Muscle of leg (tissue), 16 donors: ENCODE results near the gene GOLGA6B. TPM values are rescaled to one million over a fixed set of nuclear protein-coding genes. Genes with fewer than 3 reads are reported as not detected.
"Not testable (repeated sequence)": the region's sequence is repeated elsewhere in the genome, so short reads cannot be mapped to it uniquely, and the experiment has no call there.

Experiments
- DNase-seq: peaks from one replicate; pipeline ENCODE4 v3.0.0; 2013
- H3K27ac ChIP-seq: one replicate; pipeline ENCODE4 v1.5.1; 2013; ENCODE audit warnings: mild to moderate bottlenecking, low read length, control low read depth
- H3K27me3 ChIP-seq: one replicate; pipeline ENCODE4 v1.6.1; 2013; ENCODE audit warnings: low read length; ENCODE audit not compliant: control insufficient read depth, insufficient read depth
- H3K36me3 ChIP-seq: one replicate; pipeline ENCODE4 v1.6.1; 2013; ENCODE audit warnings: low read length; ENCODE audit not compliant: control insufficient read depth, insufficient read depth
- H3K4me1 ChIP-seq: one replicate; pipeline ENCODE4 v1.6.1; 2013; ENCODE audit warnings: low read length; ENCODE audit not compliant: control insufficient read depth, insufficient read depth
- H3K4me3 ChIP-seq: one replicate; pipeline ENCODE4 v1.5.1; 2013; ENCODE audit warnings: low read length, control low read depth
- H3K9me3 ChIP-seq: replicated peaks from 2 replicates; pipeline ENCODE4 v1.6.1; 2013; ENCODE audit warnings: low read depth, low read length; ENCODE audit not compliant: control insufficient read depth
- WGBS: methylation state at CpG from one replicate; pipeline ENCODE4 v1.1.5; 2013; ENCODE audit warnings: missing lambda C conversion rate; ENCODE audit not compliant: insufficient coverage; 5-methylcytosine and 5-hydroxymethylcytosine counted together
- long read RNA-seq, 11 donors: transcript quantifications; one replicate each; lab custom pipeline, GENCODE V29; 2026
- polyA plus RNA-seq, 8 donors: library from polyadenylated mRNA; unstranded; fragments of 120-200 nt; gene quantifications; one replicate each; pipeline versions ENCODE4 v1.2.1 to v1.2.3, GENCODE V29; 2013; ENCODE audit warnings: inconsistent platforms in 1 of 8, low replicate concordance in 1 of 8; ENCODE audit not compliant: insufficient read length in 8 of 8, insufficient read depth in 1 of 8
- total RNA-seq: library from RNA; stranded (reverse); fragments of 120-200 nt; gene quantifications from one replicate; pipeline ENCODE4 v1.2.4, GENCODE V29; 2013

Gene GOLGA6B, protein sequence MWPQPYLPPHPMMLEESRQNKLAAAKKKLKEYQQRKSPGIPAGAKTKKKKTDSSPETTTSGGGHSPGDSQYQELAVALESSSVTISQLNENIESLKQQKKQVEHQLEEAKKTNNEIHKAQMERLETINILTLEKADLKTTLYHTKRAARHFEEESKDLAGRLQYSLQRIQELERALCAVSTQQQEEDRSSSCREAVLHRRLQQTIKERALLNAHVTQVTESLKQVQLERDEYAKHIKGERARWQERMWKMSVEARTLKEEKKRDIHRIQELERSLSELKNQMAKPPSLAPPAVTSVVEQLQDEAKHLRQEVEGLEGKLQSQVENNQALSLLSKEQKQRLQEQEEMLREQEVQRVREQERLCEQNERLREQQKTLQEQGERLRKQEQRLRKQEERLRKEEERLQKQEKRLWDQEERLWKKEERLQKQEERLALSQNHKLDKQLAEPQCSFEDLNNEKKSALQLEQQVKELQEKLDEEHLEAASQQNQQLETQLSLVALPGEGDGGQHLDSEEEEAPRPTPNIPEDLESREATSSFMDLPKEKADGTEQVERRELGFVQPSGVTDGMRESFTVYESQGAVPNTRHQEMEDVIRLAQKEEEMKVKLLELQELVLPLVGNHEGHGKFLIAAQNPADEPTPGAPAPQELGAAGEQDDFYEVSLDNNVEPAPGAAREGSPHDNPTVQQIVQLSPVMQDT
- total RNA-seq (not detected), polyA plus RNA-seq (under 1 TPM in 2 of 8 donors, not detected in 6; 0.11 to 0.19 TPM)
- long read RNA-seq, donor 1: 0 reads
- long read RNA-seq, donor 2: 0 reads
- long read RNA-seq, donor 3: 0 reads
- long read RNA-seq, donor 4: 0 reads
- long read RNA-seq, donor 5: 0 reads
- long read RNA-seq, donor 6: 0 reads
- long read RNA-seq, donor 7: 0 reads
- long read RNA-seq, donor 8: 0 reads
- long read RNA-seq, donor 9: 0 reads
- long read RNA-seq, donor 10: 0 reads
- long read RNA-seq, donor 11: 0 reads

DNA sequence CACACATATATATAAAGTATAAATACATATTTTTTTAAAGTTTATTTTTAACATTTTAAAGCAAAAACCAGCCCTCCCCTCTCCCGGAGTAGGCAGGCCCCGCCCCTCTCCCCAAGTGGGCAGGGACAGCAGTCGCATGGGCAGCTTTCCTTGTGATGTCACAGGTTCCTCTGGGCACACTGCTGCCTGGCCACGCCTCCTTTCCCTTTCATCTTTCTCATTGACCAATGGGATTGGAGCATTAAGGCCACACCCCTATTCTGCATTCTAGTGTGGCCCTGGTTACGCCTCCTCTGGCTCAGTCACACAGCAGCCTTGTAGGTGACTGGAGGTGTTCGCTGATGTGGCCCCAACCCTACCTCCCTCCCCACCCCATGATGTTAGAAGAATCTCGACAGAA is at the start of gene GOLGA6B:
Gene GOLGA6B, plus strand, starts transcription at position 301 of the 400 bp plus-strand sequence. Its CDS starts 41 bp downstream, at position 342.
- DNase-seq, H3K27me3 ChIP-seq, H3K27ac ChIP-seq, H3K4me3 ChIP-seq, H3K9me3 ChIP-seq, H3K4me1 ChIP-seq, H3K36me3 ChIP-seq: not testable (repeated sequence)
- WGBS: no CpG with 5 or more reads among the region's 7 CpGs

DNA sequence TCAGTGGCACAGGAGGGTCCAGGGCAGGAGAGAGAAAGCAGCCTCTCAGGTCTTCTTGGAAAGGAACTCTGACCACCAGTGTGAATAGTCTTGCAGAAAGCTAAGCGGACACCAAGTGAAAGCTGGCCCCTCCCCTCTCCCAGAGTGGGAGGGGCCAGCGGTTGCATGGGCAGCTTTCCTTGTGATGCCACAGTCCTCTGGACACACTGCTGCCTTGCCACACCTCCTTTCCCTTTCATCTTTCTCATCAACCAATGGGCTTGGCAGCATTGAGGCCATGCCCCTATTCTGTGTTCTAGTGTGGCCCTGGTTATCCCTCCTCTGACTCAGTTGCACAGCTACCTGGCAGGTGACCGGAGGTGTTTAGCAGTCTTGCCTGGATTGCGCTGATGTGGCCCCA is 49.7 kb upstream of the GOLGA6B start:
- H3K27me3 ChIP-seq: no peaks in the 10 kb centered on the region
- H3K36me3 ChIP-seq: no peaks in the 10 kb centered on the region
- 100% methylated on average over 1 of the region's 4 CpGs for WGBS
- H3K9me3 ChIP-seq: no peaks in the 10 kb centered on the region
- H3K4me3 ChIP-seq: no peak overlapping the region
- no peak overlapping the region for H3K27ac ChIP-seq
- no peak for DNase-seq
- H3K4me1 ChIP-seq: no peaks in the 10 kb centered on the region

DNA sequence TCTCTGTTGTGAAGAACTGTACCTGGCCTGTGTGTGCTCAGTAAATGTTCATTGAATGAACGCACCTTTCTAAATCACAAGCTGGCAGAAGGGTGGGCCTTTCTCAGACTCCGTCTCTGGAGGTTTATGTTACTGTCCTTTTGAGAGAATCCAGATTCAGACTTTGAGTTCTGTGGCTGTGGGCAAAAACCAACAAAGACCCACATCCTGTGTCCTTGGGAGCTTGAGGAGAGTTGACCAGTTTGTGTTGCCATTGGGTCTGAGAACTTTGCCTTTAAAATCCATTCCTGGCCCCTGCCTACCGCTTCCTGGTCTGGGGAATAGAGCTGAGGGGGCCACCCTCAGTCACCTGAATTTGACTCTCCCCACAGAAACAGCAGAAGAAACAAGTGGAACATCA is 46.4 kb upstream of the GOLGA6B start:
- not testable (repeated sequence) for DNase-seq, H3K4me3 ChIP-seq, H3K27ac ChIP-seq, H3K36me3 ChIP-seq, H3K27me3 ChIP-seq, H3K9me3 ChIP-seq, H3K4me1 ChIP-seq
- 79% methylated on average over 2 of the region's 3 CpGs for WGBS

DNA sequence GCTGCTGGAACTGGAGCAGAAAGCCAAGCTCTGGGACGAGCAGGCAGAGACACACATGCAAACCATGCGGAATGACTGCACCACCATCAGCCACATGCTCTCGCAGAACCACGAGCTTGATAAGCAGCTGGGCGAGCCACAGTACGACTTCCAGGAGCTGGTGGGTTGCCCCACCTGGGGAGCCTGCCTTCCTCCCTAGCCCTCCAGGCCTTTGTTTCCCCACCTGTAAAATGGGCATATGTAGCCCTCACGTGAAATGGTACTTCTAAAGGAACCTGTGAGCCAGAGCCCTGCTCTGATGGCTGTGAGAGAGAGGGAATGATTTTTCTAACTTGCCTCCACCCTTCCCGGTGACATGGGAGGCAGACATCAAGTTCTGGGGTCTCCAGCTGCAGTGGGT is 44.6 kb upstream of the GOLGA6B start:
- Histone ChIP-seq H3K27ac (no peak overlapping the region), H3K27me3 (no peaks in the 10 kb centered on the region), H3K4me1 (no peaks in the 10 kb centered on the region), H3K4me3 (no peak overlapping the region), H3K36me3 (no peaks in the 10 kb centered on the region), H3K9me3 (no peaks in the 10 kb centered on the region)
- 72% methylated on average over 7 of the region's 8 CpGs for WGBS
- DNase-seq: no peak

DNA sequence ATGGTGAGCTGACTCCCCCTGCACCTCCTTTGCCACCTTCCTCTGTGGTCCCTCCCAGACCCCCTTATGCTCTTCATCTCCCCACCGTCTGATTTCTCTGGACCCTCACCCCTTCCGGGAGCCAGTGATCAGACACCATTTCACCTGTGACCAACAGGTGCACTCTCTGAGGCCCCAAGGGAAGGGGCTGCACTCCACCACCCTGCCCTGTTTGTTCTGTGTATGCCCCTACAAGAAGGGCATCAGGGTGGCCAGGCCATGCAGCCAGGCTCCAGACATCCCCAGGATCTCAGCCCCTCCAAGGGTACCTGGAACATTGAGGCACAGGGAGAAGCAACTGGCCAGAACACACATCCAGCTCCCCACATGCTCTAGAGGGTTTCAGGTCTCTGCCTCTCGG is 42.2 kb upstream of the GOLGA6B start:
- H3K36me3 ChIP-seq, H3K27me3 ChIP-seq, H3K27ac ChIP-seq, DNase-seq, H3K9me3 ChIP-seq, H3K4me1 ChIP-seq, H3K4me3 ChIP-seq: not testable (repeated sequence)
- 97% methylated on average over 3 of the region's 3 CpGs for WGBS

DNA sequence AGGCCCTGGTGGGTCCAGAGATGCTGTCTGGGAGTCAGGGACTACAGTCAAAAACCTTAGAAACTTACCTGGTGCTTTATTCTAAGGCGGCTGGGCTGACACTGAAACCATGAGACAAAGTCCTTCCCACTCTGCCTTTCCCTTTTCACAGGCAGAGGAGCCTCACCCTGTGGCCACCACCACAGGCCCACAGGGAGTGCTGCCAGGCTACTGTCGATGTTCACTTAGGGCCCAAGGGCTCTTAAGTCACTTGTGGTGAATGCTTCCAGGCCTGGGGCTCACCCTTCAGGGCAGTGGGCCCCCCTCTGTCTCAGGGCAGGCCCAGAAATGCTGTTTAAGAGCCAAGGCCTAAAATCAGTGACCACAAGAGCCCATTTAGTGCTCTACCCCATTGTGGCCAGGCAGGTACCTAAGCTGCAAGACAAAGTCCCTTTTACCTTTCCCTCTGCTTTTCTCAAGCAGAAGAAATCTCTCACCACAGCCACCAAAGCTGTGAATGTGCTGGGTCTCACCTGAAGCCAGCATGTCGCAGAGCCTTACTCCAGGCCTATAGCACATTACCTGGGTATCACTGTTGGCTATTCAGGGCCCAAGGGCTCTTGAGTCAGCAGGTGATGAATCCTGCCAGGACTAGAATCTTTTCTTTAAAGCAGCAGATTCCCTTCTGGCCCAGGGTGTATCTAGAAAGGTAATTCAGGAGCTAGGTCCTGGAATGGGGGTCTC is 39.5 kb upstream of the GOLGA6B start:
- Histone ChIP-seq H3K9me3 (no peaks in the 10 kb centered on the region), H3K4me1 (no peaks in the 10 kb centered on the region), H3K36me3 (no peaks in the 10 kb centered on the region), H3K4me3 (no peak overlapping the region), H3K27me3 (no peaks in the 10 kb centered on the region), H3K27ac (no peak overlapping the region)
- DNase-seq: no peak
- WGBS: 79% methylated on average over 3 of the region's 3 CpGs

DNA sequence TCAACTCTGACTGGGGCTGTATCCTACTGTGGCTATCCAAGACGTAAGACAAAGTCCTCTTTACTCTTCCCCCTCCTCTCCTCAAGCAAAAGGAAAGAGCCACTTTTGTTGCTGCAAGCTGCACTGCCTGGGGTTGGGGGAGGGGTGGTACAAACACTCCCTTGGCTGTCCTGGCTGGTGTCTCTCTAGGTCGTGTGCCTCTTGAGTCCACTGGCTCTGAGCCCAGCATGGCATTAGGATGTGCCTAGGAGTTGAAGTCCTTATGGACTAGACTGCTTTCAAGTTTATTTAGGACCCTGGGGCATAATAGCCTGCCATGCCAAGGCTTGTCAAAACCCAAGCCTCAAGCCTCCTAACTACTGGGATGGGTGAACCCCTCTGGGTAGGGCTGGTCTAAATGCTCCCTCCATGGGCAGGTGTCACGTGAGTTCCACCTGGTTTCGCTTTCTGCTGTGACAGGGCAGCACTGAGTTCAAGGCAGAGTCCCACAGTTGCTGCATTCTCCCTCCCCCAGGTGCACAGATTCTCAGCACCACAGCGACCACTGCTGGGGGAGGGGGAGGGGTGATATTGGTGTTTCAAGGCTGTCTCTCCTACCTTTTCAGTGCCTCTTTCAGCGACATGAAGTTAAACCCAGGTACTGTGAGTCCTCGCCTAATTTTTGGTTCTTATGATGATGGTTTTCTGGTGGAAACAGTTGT is 38.8 kb upstream of the GOLGA6B start:
- not testable (repeated sequence) for DNase-seq, H3K4me1 ChIP-seq, H3K27me3 ChIP-seq, H3K36me3 ChIP-seq, H3K4me3 ChIP-seq, H3K27ac ChIP-seq, H3K9me3 ChIP-seq
- 0% methylated on average over 1 of the region's 7 CpGs for WGBS

DNA sequence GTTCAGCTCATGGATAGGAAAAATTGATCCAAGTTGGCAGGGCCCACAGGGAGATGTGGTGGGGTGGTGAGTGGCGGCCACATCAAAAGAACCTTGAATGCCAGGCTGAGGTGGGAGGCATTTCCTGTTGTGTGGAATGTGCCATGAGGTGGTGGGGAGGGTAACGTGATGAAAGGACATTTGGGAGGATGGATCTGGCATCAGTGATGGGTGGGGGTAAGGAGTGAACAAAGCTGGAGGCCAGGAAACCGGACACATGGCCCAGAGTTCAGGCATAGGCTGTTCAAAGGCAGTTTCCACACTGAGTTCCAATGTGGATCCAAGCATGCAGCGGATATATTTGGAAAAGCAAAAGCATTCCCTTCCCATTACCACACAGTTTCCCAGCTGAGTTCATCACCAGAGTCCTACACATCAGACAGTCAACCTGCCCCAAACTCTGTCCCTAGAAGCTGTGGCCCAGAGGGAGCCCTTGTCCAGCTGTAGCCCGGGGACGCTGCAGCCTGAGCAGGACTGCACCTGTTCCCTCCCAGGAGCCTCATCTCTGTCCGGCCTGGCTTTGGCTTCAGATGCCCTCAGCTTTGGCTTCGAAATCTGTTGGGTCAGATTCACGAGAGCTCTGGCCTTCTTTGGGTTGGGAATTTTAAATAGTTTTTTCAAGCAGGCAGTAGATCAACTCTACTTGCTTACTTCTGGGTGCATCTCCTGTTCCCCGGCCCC is 37.8 kb upstream of the GOLGA6B start:
- Histone ChIP-seq H3K27me3 (no peaks in the 10 kb centered on the region), H3K4me3 (no peak overlapping the region), H3K27ac (no peak overlapping the region), H3K36me3 (no peaks in the 10 kb centered on the region), H3K9me3 (no peaks in the 10 kb centered on the region), H3K4me1 (no peaks in the 10 kb centered on the region)
- DNase-seq: peak; percentile 7
- 59% methylated on average over 8 of the region's 10 CpGs for WGBS

DNA sequence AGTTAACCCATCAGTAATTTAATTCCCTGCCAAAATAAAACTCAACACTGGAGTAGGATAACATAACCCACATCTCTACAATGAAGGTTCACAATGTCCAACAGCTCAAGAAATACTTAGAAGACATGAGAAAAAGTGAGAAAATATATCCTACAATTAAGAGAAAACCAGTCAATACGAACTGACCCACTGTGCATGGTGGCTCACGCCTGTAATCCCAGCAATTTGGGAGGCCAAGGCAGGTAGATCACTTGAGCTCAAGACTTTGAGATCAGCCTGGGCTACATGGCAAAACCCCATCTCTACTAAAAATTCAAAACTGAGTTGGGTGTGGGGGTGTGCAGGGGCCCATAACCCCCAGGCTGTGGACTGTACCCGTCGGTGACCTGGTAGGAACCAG is 30.6 kb upstream of the GOLGA6B start:
- H3K9me3 ChIP-seq, H3K36me3 ChIP-seq, H3K27ac ChIP-seq, H3K4me3 ChIP-seq, H3K4me1 ChIP-seq, DNase-seq, H3K27me3 ChIP-seq: not testable (repeated sequence)
- no CpG with 5 or more reads among the region's 4 CpGs for WGBS
